H9 (cell line): Measurements from ENCODE around the gene ZFYVE19. TPM values are rescaled to one million over a fixed set of nuclear protein-coding genes. Genes with fewer than 3 reads are reported as not detected.

Source experiments
- DNase-seq: peaks from one replicate; pipeline ENCODE4 v3.0.0-alpha.2; 2017
- H2AFZ ChIP-seq: one replicate; pipeline ENCODE4 v1.6.1; 2013; ENCODE audit warnings: mild to moderate bottlenecking, low read length, control low read depth, moderate library complexity
- H2AK5ac ChIP-seq: 2 replicates; pipeline ENCODE4 v1.6.1; 2013; ENCODE audit warnings: low read length, control low read depth, mixed read lengths; ENCODE audit not compliant: insufficient read length
- H2BK120ac ChIP-seq: one replicate; pipeline ENCODE4 v1.6.1; 2013; ENCODE audit warnings: low read depth, mild to moderate bottlenecking, low read length, control low read depth, inconsistent platforms; ENCODE audit not compliant: poor library complexity, severe bottlenecking
- H2BK12ac ChIP-seq: 2 replicates; pipeline ENCODE4 v1.6.1; 2013; ENCODE audit warnings: low read length, control low read depth, mixed read lengths, low read depth; ENCODE audit not compliant: insufficient read length
- H2BK15ac ChIP-seq: 2 replicates; pipeline ENCODE4 v1.6.1; 2013; ENCODE audit warnings: low read depth, low read length, control low read depth
- H2BK20ac ChIP-seq: one replicate; pipeline ENCODE4 v1.6.1; 2013; ENCODE audit warnings: low read depth, mild to moderate bottlenecking, low read length, control low read depth, inconsistent platforms; ENCODE audit not compliant: poor library complexity, severe bottlenecking
- H2BK5ac ChIP-seq: 2 replicates; pipeline ENCODE4 v1.6.1; 2013; ENCODE audit warnings: low read length, control low read depth, mixed read lengths; ENCODE audit not compliant: insufficient read length
- H3K14ac ChIP-seq: 2 replicates; pipeline ENCODE4 v1.6.1; 2013; ENCODE audit warnings: low read length, control low read depth; ENCODE audit not compliant: insufficient read depth
- H3K18ac ChIP-seq: 2 replicates; pipeline ENCODE4 v1.6.1; 2013; ENCODE audit warnings: low read depth, mild to moderate bottlenecking, mixed read lengths, low read length, control low read depth; ENCODE audit not compliant: insufficient read length
- H3K23ac ChIP-seq: 2 replicates; pipeline ENCODE4 v1.6.1; 2013; ENCODE audit warnings: low read length, control low read depth, mixed read lengths, low read depth; ENCODE audit not compliant: insufficient read length
- H3K23me2 ChIP-seq: 2 replicates; pipeline ENCODE4 v1.6.1; 2013; ENCODE audit warnings: low read depth, mild to moderate bottlenecking, mixed read lengths, low read length, control low read depth; ENCODE audit not compliant: insufficient read length, poor library complexity, severe bottlenecking
- H3K27ac ChIP-seq: 2 replicates; pipeline ENCODE4 v1.5.1; 2013; ENCODE audit warnings: low read length, control low read depth, mixed read lengths, low read depth; ENCODE audit not compliant: insufficient read length
- H3K27me3 ChIP-seq: 2 replicates; pipeline ENCODE4 v1.6.1; 2013; ENCODE audit warnings: low read length, control low read depth, inconsistent platforms; ENCODE audit not compliant: insufficient read depth
- H3K4ac ChIP-seq: 2 replicates; pipeline ENCODE4 v1.6.1; 2013; ENCODE audit warnings: low read depth, mild to moderate bottlenecking, control low read depth, inconsistent platforms, low read length, moderate library complexity
- H3K4me1 ChIP-seq: 2 replicates; pipeline ENCODE4 v1.6.1; 2013; ENCODE audit warnings: low read length, control low read depth, inconsistent platforms; ENCODE audit not compliant: insufficient read depth
- H3K4me2 ChIP-seq: 2 replicates; pipeline ENCODE4 v1.6.1; 2013; ENCODE audit warnings: low read length, control low read depth, mixed read lengths; ENCODE audit not compliant: insufficient read length, insufficient read depth
- H3K56ac ChIP-seq: 2 replicates; pipeline ENCODE4 v1.6.1; 2013; ENCODE audit warnings: low read depth, mild to moderate bottlenecking, mixed read lengths, low read length, control low read depth; ENCODE audit not compliant: insufficient read length
- H3K79me1 ChIP-seq: 2 replicates; pipeline ENCODE4 v1.6.1; 2013; ENCODE audit warnings: low read depth, mild to moderate bottlenecking, moderate library complexity, low read length, control low read depth, inconsistent platforms; ENCODE audit not compliant: insufficient read depth, poor library complexity, severe bottlenecking
- H3K79me2 ChIP-seq: 2 replicates; pipeline ENCODE4 v1.6.1; 2013; ENCODE audit warnings: low read length, control low read depth, inconsistent platforms; ENCODE audit not compliant: insufficient read depth
- H3K9ac ChIP-seq: 2 replicates; pipeline ENCODE4 v1.6.1; 2013; ENCODE audit warnings: low read length, control low read depth, mixed read lengths; ENCODE audit not compliant: insufficient read length; ENCODE audit errors: extremely low read depth
- H3K9me3 ChIP-seq: one replicate; pipeline ENCODE4 v1.6.1; 2013; ENCODE audit warnings: low read depth, low read length, inconsistent platforms; ENCODE audit not compliant: control insufficient read depth
- H3T11ph ChIP-seq: one replicate; pipeline ENCODE4 v1.6.1; 2013; ENCODE audit warnings: mild to moderate bottlenecking, low read length, control low read depth, inconsistent platforms
- H4K20me1 ChIP-seq: one replicate; pipeline ENCODE4 v1.6.1; 2013; ENCODE audit not compliant: control insufficient read depth, insufficient read length, insufficient read depth
- H4K5ac ChIP-seq: 2 replicates; pipeline ENCODE4 v1.6.1; 2013; ENCODE audit warnings: low read depth, mild to moderate bottlenecking, mixed read lengths, low read length, control low read depth; ENCODE audit not compliant: insufficient read length
- H4K8ac ChIP-seq: replicated peaks from 2 replicates; pipeline ENCODE4 v1.6.1; 2013; ENCODE audit warnings: low read length, control low read depth, mixed read lengths, low read depth; ENCODE audit not compliant: insufficient read length
- H4K91ac ChIP-seq: 2 replicates; pipeline ENCODE4 v1.6.1; 2013; ENCODE audit warnings: low read depth, mild to moderate bottlenecking, moderate library complexity, mixed read lengths, low read length, control low read depth; ENCODE audit not compliant: insufficient read length
- H3K27ac Mint-ChIP-seq, 3 experiments: 2 replicates in 2 of 3; 3 replicates in 1 of 3; pipeline ENCODE4 v1.8.0; 2020 to 2021; ENCODE audit warnings: mixed read lengths in 3 of 3, mild to moderate bottlenecking in 1 of 3, moderate library complexity in 1 of 3
- H3K27me3 Mint-ChIP-seq: 2 replicates; pipeline ENCODE4 v1.8.0; 2021; ENCODE audit warnings: low read depth, mild to moderate bottlenecking, moderate library complexity, mixed read lengths
- H3K36me3 Mint-ChIP-seq, 3 experiments: 2 replicates in 2 of 3; 3 replicates in 1 of 3; pipeline ENCODE4 v1.8.0; 2020 to 2021; ENCODE audit warnings: low read depth in 3 of 3, mixed read lengths in 3 of 3; ENCODE audit not compliant: insufficient read depth in 1 of 3
- H3K4me1 Mint-ChIP-seq, 2 experiments: 2 replicates each; pipeline ENCODE4 v1.8.0; 2020; ENCODE audit warnings: mixed read lengths in 2 of 2
- H3K4me3 Mint-ChIP-seq, 2 experiments: 2 replicates in 1 of 2; 3 replicates in 1 of 2; pipeline ENCODE4 v1.8.0; 2020 to 2021; ENCODE audit warnings: mild to moderate bottlenecking in 2 of 2, mixed read lengths in 2 of 2, moderate library complexity in 1 of 2
- H3K9me3 Mint-ChIP-seq, 2 experiments: 2 replicates in 1 of 2; 3 replicates in 1 of 2; pipeline ENCODE4 v1.8.0; 2020; ENCODE audit warnings: mild to moderate bottlenecking in 2 of 2, mixed read lengths in 2 of 2, moderate library complexity in 1 of 2
- CTCF ChIP-seq: fragments of 200-600 bp; sonication (generic); conservative IDR thresholded peaks from 3 replicates; pipeline ENCODE4 v1.8.0; 2021; ENCODE audit warnings: antibody characterized with exemption, mild to moderate bottlenecking
- WGBS: extraction: QIAGEN DNeasy Blood & Tissue Kit; methylation state at CpG from one replicate; pipeline ENCODE4 v1.1.7; 2013; ENCODE audit warnings: missing lambda C conversion rate, low lambda C conversion rate, mixed read lengths; ENCODE audit not compliant: insufficient read length; ENCODE audit errors: extremely low coverage; 5-methylcytosine and 5-hydroxymethylcytosine counted together
- total RNA-seq: library from RNA; stranded (reverse); gene quantifications from 2 replicates; pipeline ENCODE4 v1.2.1, GENCODE V29; 2021

ZFYVE19 gene
- total RNA-seq, 1 experiment from 2014 or later = 11.3 TPM

GRCh38 chr15:40785164-40785563, 21.7 kb upstream of the ZFYVE19 start:
- Histone ChIP-seq H2AK5ac (peak overlapping the region; percentile 85), H3K9me3 (no peaks in the 10 kb centered on the region), H4K5ac (no peak overlapping the region), H4K20me1 (no peaks in the 10 kb centered on the region), H3K18ac (peak overlapping the region; percentile 78), H4K8ac (no peak overlapping the region), H3K23me2 (no peaks in the 10 kb centered on the region), H3K14ac (no peak overlapping the region), H3K9ac (no peak overlapping the region), H3K27ac (no peak overlapping the region), H2BK15ac (no peak overlapping the region), H2BK5ac (no peak overlapping the region), H3T11ph (no peak overlapping the region), H3K56ac (no peak overlapping the region), H3K4me2 (no peak overlapping the region), H3K27me3 (no peaks in the 10 kb centered on the region), H2AFZ (no peak overlapping the region), H3K79me1 (peaks cover 4% of the 10 kb centered on the region), H3K23ac (no peak overlapping the region), H2BK20ac (no peak overlapping the region), H3K4ac (no peak overlapping the region), H2BK120ac (no peak overlapping the region), H3K79me2 (no peaks in the 10 kb centered on the region), H3K4me1 (peaks cover 9% of the 10 kb centered on the region; the same call in 1 of the 2 replicates), H2BK12ac (no peak overlapping the region), H4K91ac (peak overlapping the region; percentile 61)
- WGBS = no CpG with 5 or more reads among the region's 3 CpGs
- no peak for DNase-seq
- no peaks in the 10 kb centered on the region for H3K27me3 Mint-ChIP-seq
- H3K4me3 Mint-ChIP-seq = no peak overlapping the region
- H3K36me3 Mint-ChIP-seq = peaks cover 0 to 4% (median 0%) of the 10 kb centered on the region in 3 experiments; a peak in 2 of 7 replicates
- no peaks in the 10 kb centered on the region for H3K9me3 Mint-ChIP-seq
- H3K27ac Mint-ChIP-seq = peak overlapping the region in 1 of 3 experiments; percentile 33; a peak in 1 of 7 replicates
- TF ChIP-seq CTCF = no peak; the same call in 2 of the 3 replicates
- H3K4me1 Mint-ChIP-seq = peaks cover 49 to 53% of the 10 kb centered on the region in 2 experiments
